ENCODE data around the gene COCH. TPM values are rescaled to one million over a fixed set of nuclear protein-coding genes. Genes with fewer than 3 reads are reported as not detected.

The COCH gene
- total RNA-seq, 1 experiment from 2014 or later: 1.4 TPM

DNA sequence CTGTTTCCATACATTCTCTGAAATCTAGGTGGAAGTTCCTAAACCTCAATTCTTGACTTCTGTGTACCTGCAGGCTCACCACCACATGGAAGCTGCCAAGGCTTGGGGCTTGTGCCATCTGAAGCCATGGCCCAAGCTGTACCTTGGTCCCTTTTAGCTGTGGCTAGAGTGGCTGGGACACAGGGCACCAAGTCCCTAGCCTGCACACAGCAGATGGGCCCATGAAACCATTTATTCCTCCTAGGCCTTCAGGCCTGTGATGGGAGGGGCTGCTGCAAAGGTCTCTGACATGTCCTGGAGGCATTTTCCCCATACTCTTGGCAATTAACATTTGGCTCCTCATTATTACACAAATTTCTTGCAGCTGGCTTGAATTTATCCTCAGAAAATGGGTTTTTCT lies 40.0 kb upstream of the COCH start:
- Histone ChIP-seq H3K79me2 (ENCODE audit: low read depth) (no peaks in the 10 kb centered on the region), H3K4me3 (no peak overlapping the region), H3K4me2 (no peak overlapping the region), H3K36me3 (ENCODE audit: low read depth) (no peaks in the 10 kb centered on the region), H3K9me2 (ENCODE audit: insufficient read depth) (no peaks in the 10 kb centered on the region), H3K27me3 (ENCODE audit: insufficient read depth, low read depth) (no peaks in the 10 kb centered on the region), H3F3A (ENCODE audit: insufficient read depth, low read depth) (no peaks in the 10 kb centered on the region), H2AFZ (no peak overlapping the region), H3K27ac (no peak overlapping the region), H4K20me1 (ENCODE audit: insufficient read depth) (no peaks in the 10 kb centered on the region), H3K9me3 (ENCODE audit: insufficient read depth, low read depth) (no peaks in the 10 kb centered on the region), H3K4me1 (replicated peaks; ENCODE audit: insufficient read depth) (no peaks in the 10 kb centered on the region)
- ChIA-PET CTCF (no interaction called here), POLR2A (ENCODE audit: unreplicated experiment) (no interaction called here)
- intact Hi-C loops (cut with micrococcal nuclease; ENCODE audit: unreplicated experiment): no loop called here
- TF ChIP-seq, protein P1, sequence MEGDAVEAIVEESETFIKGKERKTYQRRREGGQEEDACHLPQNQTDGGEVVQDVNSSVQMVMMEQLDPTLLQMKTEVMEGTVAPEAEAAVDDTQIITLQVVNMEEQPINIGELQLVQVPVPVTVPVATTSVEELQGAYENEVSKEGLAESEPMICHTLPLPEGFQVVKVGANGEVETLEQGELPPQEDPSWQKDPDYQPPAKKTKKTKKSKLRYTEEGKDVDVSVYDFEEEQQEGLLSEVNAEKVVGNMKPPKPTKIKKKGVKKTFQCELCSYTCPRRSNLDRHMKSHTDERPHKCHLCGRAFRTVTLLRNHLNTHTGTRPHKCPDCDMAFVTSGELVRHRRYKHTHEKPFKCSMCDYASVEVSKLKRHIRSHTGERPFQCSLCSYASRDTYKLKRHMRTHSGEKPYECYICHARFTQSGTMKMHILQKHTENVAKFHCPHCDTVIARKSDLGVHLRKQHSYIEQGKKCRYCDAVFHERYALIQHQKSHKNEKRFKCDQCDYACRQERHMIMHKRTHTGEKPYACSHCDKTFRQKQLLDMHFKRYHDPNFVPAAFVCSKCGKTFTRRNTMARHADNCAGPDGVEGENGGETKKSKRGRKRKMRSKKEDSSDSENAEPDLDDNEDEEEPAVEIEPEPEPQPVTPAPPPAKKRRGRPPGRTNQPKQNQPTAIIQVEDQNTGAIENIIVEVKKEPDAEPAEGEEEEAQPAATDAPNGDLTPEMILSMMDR (conservative IDR thresholded peaks at IDR 0.05): no peak
- TF ChIP-seq EZH2 (IDR thresholded peaks at IDR 0.05; ENCODE audit: low read depth): no peak
- DNase-seq: no peak
- no TSS peak for BruUV-seq (replicated peaks)

DNA sequence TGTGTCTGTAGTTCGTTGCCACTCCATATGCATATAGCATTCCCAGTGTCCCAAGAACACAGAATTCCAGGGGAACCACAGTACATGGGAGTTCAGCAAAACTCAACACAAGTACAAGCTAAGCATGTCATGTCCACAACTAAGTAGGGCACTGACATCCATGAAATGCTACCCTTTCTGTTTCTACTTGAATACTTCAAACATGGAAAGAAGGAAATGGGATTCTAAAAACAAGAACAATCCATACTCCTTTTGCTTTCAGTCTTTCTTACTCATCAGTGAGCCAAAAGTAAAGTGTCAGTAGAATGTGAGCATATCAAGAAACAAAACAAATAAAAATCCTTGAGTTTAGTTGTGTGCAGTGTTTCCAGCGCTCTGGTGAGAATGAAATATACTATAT lies 36.0 kb upstream of the COCH start:
- ChIA-PET CTCF (no interaction called here), POLR2A (ENCODE audit: unreplicated experiment) (no interaction called here)
- DNase-seq: no peak
- TF ChIP-seq, protein P1 (conservative IDR thresholded peaks at IDR 0.05): no peak
- TF ChIP-seq EZH2 (IDR thresholded peaks at IDR 0.05; ENCODE audit: low read depth): no peak
- Histone ChIP-seq H3K9me3 (ENCODE audit: insufficient read depth, low read depth) (no peaks in the 10 kb centered on the region), H3K4me3 (no peak overlapping the region), H3K4me1 (replicated peaks; ENCODE audit: insufficient read depth) (no peaks in the 10 kb centered on the region), H3K27me3 (ENCODE audit: insufficient read depth, low read depth) (no peaks in the 10 kb centered on the region), H3K79me2 (ENCODE audit: low read depth) (no peaks in the 10 kb centered on the region), H2AFZ (no peak overlapping the region), H3K4me2 (no peak overlapping the region), H3F3A (ENCODE audit: insufficient read depth, low read depth) (no peaks in the 10 kb centered on the region), H3K27ac (no peak overlapping the region), H3K36me3 (ENCODE audit: low read depth) (no peaks in the 10 kb centered on the region), H4K20me1 (ENCODE audit: insufficient read depth) (no peaks in the 10 kb centered on the region), H3K9me2 (ENCODE audit: insufficient read depth) (no peaks in the 10 kb centered on the region)
- intact Hi-C loops (cut with micrococcal nuclease; ENCODE audit: unreplicated experiment): no loop called here
- no TSS peak for BruUV-seq (replicated peaks)

DNA sequence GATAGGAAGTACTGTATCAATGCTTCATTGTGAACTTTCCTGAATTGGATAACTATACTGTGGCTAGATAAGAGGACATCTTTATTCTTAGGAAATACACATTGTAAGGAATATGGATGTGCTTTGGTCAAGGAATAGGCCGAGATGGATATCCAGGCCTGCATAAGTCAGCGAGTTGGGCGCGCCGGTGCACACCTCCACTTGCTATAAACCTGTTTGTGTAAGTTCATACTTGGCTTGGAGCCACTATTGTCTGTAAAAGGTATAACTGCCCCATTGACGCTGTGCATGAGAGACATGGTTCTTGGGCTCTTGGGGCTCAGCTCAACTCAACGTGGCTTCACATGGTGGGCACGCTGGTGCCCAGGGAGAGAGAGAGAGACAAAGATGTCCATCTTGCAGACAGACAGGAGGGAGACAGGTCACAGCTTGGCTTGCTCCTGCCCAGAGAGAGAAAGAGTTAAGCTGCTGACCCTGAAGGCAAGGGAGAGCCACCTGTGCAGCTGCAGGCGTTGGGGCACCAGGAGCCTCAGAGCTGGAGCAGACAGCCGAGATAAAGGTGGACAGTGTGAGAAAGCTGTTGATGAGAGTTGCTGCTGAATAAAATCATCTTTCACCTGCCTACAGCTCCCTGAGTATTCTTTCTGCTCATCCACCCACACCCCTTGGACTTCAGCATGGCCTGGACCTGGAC lies 34.1 kb upstream of the COCH start:
- ChIA-PET POLR2A (ENCODE audit: unreplicated experiment) (no interaction called here), CTCF (no interaction called here)
- Histone ChIP-seq H3K79me2 (ENCODE audit: low read depth) (no peaks in the 10 kb centered on the region), H3K4me1 (replicated peaks; ENCODE audit: insufficient read depth) (no peaks in the 10 kb centered on the region), H3K4me2 (no peak overlapping the region), H2AFZ (no peak overlapping the region), H3K36me3 (ENCODE audit: low read depth) (no peaks in the 10 kb centered on the region), H3K9me2 (ENCODE audit: insufficient read depth) (no peaks in the 10 kb centered on the region), H3K27ac (no peak overlapping the region), H3K27me3 (ENCODE audit: insufficient read depth, low read depth) (no peaks in the 10 kb centered on the region), H3K4me3 (no peak overlapping the region), H3K9me3 (ENCODE audit: insufficient read depth, low read depth) (no peaks in the 10 kb centered on the region), H4K20me1 (ENCODE audit: insufficient read depth) (no peaks in the 10 kb centered on the region), H3F3A (ENCODE audit: insufficient read depth, low read depth) (no peaks in the 10 kb centered on the region)
- intact Hi-C loops (cut with micrococcal nuclease; ENCODE audit: unreplicated experiment): no loop called here
- no peak for TF ChIP-seq EZH2 (IDR thresholded peaks at IDR 0.05; ENCODE audit: low read depth)
- TF ChIP-seq, protein P1 (conservative IDR thresholded peaks at IDR 0.05): no peak
- no peak for DNase-seq
- no TSS peak for BruUV-seq (replicated peaks)
